ENCODE data around the gene SH3BP5L.
"Not testable (repeated sequence)": the region's sequence is repeated elsewhere in the genome, so short reads cannot be mapped to it uniquely, and the experiment has no call there.

Gene SH3BP5L

GRCh38 chr1:248810000-248810726 is 15.6 kb downstream of the SH3BP5L start:
- DNase-seq (ENCODE audit: low read depth), result no peak

DNA sequence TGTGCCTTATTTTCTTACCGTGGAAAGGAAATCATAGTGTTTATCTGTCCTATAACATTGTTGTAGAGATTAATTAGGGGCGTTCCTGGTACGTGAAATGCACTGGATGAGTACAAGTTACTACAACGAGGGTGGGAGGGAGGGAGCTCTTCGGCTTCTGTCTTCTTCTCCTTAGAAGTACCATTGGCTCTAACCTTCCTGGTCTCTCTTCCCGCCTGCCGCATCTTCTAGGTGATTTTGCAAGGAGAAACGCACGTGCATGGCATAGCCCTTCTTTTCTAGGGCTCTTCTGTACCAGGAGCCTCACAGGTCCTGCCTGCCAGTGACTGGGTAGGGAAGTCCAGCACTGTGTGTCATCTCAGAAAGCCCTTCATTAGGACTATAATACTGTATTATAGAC is 16.8 kb downstream of the SH3BP5L start:
- no peak for DNase-seq (ENCODE audit: low read depth)

GRCh38 chr1:248807067-248807737 is 18.5 kb downstream of the SH3BP5L start:
- peak; percentile 18 for DNase-seq (ENCODE audit: low read depth)

DNA sequence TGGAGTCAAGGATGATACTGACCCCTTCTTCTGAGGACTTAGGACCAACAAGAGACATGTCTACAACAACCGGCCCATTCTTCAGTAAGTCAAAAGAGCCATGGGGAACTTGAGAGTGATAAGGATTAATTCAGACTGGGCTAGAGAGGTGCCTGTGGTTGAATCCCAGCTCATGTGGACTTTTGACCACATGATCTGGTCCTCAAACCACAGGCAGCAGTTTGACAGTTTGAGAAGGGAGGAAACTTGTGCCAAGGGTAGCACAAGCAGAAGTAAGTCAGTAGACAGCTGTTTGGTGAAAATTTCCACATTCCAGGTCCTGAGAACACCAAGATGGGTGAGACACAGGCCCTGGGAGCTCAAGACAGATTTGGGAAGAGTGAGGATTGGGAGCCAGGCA is 19.8 kb downstream of the SH3BP5L start:
- DNase-seq (ENCODE audit: low read depth), result no peak

DNA sequence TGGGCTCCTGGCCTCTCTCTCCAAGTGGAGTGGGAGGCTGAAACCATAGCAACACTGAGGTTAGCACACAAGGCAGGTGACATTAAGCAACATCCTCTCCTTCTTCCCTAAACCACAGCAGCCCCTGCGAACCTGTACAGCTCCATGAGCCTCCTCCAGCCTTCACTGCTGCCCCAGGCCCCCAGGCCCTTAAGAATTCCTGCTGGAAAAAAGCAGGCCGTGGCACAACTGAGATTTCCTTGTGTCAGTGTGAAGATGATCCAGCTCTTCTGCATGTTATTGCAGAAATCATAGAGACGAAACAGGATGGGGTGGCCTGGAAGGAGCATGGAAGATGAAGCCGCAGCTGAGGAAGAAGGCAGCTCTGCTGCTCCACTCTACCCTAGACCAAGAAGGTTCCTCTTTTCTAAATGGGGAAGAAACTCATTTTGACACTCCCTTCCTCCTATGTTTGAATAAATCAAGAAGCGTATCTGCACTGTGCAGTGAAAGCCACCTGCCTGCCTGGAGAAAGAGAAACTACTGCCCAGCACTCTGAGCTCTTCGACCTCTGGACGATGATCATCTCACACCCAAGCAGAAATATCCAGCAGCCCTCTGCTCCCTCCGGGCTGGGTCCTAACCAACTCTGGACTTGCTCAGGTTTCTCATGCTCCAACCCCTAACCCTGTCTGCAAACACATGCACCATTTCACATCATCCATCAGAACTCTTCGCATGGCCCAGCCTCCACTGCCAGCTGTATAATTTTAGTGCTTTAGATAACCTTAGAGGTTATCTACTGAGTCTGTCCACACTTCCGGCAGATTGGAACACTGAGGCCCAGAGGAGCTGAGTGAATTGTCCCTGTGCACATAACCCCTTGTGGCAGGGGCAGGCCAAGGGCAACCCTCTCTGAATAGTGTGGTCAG is 20.7 kb downstream of the SH3BP5L start:
- no peak for DNase-seq (ENCODE audit: low read depth)

- not testable (repeated sequence) for DNase-seq (ENCODE audit: low read depth)
These were observed 22.2 kb downstream of the SH3BP5L start for GRCh38 chr1:248803501-248803900.

DNA sequence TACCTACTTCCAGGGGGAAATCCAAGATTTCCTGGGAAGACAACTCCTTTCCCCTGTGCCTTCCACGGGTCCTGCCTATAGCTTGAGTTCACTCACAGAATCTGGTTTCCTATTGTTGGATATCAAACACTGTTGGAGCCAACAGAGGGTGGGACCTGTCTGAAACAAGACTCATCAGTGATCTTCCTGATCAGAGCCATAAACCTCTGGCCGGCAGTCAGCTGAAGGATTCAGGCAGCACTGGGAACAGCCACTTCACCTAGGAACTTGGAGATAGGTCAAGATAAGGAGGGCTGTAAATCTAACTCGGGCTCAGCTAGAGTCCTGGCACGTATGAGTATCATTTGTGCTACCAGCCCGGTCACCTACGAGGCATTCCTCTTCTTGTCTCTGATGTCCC is 23.3 kb downstream of the SH3BP5L start:
- no peak for DNase-seq (ENCODE audit: low read depth)

- no peak for DNase-seq (ENCODE audit: low read depth)
These were observed 25.3 kb downstream of the SH3BP5L start for GRCh38 chr1:248800459-248800858.

- DNase-seq (ENCODE audit: low read depth), result no peak
These were observed 26.9 kb downstream of the SH3BP5L start for GRCh38 chr1:248798791-248799190.

DNA sequence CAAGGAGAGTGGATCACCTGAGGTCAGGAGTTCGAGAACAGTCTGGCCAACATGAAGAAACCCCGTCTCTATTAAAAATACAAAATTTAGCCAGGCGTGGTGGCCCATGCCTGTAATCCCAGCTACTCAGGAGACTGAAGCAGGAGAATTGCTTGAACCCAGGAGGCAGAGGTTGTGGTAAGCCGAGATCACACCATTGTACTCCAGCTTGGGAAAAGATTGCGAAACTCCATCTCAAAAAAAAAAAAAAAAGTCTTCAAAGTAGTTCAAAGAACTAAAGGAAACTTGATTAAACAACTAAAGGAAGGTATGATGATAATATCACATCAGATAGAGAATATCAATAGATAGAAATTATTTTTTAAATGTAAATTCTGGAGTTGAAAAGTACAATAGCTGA is 31.1 kb downstream of the SH3BP5L start:
- not testable (repeated sequence) for DNase-seq (ENCODE audit: low read depth)

- DNase-seq (ENCODE audit: low read depth), result no peak
These were observed 32.1 kb downstream of the SH3BP5L start for GRCh38 chr1:248793592-248793991.

DNA sequence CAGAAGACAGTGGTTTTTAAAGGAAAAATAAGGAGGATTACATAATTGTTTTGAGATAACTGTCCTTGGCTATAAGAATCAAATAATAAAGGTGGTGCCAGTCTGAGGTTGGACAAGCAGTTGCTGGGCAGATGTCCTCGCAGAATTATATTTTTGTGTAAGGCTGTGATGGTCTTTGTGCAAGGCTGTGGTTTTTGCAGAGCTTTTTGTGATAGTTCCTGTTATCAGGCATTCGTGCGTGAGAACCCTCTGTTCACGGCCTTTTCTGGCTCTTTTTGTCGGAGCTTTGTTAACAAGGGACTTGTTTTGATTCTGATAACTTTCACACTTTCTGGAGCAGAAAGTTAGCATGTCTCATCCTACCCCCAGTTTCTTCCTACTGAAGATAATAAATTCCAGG is 33.4 kb downstream of the SH3BP5L start:
- no peak for DNase-seq (ENCODE audit: low read depth)

DNA sequence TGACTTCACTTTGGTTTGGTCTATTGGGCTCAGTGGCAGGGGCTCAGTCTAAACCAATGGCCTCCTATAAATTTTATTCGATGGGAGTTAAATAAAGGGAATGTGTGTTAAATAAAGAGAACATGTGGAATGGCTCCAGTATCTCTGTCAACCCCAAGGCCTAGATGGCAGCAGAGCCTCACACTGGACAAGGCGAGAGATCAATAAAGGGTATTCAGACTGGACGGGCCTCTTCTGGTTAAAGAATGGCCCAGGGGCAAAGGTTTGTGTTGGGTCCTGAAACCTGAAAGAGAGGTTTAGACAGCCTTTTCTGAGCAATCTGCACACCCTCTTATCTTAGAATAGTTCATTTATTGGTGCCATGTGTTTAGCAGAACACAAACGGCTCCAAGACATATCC is 34.7 kb downstream of the SH3BP5L start:
- DNase-seq (ENCODE audit: low read depth), result no peak

GRCh38 chr1:248790456-248790855 is 35.3 kb downstream of the SH3BP5L start:
- DNase-seq (ENCODE audit: low read depth), result no peak

- DNase-seq (ENCODE audit: low read depth), result not testable (repeated sequence)
These were observed 36.4 kb downstream of the SH3BP5L start for GRCh38 chr1:248789337-248789736.

DNA sequence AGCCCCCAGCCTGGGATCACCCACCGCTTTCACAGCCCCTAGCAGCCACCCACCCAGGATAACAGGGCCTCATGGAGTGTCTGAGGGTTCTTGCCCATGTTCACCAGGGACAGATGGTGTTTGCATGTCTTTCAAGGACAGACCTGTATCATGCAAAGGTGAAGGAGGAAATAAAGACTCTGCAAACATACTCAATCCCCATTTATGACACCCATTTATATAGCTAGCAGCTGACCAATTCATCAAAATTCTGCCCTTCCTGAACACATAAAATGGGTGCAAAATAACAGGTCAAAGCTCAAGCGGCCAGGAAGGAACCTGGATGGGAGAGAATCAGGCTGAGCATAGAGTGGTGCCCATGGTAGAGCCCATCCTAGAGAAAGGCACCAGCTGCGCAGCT is 37.4 kb downstream of the SH3BP5L start:
- DNase-seq (ENCODE audit: low read depth), result no peak

GRCh38 chr1:248787430-248787829 is 38.3 kb downstream of the SH3BP5L start:
- no peak for DNase-seq (ENCODE audit: low read depth)

- no peak for DNase-seq (ENCODE audit: low read depth)
These were observed 39.6 kb downstream of the SH3BP5L start for GRCh38 chr1:248786156-248786555.

GRCh38 chr1:248783367-248783766 is 42.3 kb downstream of the SH3BP5L start:
- DNase-seq (ENCODE audit: low read depth), result no peak

DNA sequence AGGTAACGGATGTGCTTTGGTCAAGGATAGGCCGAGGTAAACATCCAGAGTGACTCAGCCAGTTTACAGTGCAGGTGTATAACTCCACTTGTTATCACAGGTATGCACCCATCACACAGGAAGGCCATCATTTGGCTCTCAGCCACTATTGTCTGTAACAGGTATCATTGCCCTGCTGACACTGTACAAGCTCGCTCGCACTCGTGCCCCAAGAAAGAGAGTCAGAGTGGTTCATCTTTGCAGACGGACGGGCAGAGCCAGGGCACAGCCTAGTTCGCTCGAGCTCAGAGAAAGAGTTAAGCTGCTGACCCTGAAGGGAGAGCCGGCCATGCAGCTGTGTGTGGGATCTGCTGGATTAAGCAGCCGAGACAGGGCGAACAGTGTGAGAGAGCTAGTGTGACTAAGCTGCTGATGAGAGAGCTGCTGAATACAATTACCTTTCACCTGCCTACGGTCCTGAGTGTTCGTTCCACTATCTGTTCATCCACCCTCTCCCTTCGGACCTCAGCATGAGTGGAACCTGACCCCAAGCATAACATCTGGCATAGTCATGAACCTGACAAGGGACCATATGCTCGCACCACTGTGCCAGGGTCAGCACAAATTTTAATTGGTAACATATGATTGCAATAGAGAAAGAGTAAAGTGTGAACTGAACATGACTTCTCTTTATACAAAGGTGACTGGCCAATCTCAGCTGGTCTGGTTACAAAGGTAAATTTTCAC is 43.1 kb downstream of the SH3BP5L start:
- no peak for DNase-seq (ENCODE audit: low read depth)

- DNase-seq (ENCODE audit: low read depth), result no peak
These were observed 46.4 kb downstream of the SH3BP5L start for GRCh38 chr1:248779350-248779749.

DNA sequence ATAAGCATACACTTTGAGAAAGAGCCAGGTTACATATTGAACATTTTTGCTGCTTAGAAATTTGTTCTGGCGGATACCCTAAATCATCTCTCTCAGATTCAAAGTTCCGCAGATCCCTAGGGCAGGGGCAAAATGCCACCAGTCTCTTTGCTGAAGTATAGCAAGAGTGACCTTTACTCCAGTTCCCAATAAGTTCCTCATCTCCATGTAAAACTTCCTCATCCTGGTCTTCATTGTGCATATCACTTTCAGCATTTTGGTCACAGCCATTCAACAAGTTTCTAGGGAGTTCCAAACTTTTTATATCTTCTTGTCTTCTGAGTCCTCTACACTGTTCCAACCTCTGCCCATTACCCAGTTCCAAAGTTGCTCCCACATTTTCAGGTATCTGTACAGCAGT is 46.8 kb downstream of the SH3BP5L start:
- no peak for DNase-seq (ENCODE audit: low read depth)
